Head of caudate nucleus (tissue), 42 donors: ENCODE measurements around the gene HYAL3.
"Not testable (repeated sequence)": the region's sequence is repeated elsewhere in the genome, so short reads cannot be mapped to it uniquely, and the experiment has no call there.

Experiments
- DNase-seq, 42 donors: peaks; one replicate each; pipeline versions ENCODE4 v3.0.0 to v3.0.0-alpha.2; 2020 to 2021; ENCODE audit warnings: mixed read lengths in 7 of 42
- intact Hi-C: fragments of 100-400 bp; cut with DNase I; formaldehyde crosslinking; loops from one replicate; pipeline ENCODE4 v1.15.0; 2022

HYAL3 gene

DNA sequence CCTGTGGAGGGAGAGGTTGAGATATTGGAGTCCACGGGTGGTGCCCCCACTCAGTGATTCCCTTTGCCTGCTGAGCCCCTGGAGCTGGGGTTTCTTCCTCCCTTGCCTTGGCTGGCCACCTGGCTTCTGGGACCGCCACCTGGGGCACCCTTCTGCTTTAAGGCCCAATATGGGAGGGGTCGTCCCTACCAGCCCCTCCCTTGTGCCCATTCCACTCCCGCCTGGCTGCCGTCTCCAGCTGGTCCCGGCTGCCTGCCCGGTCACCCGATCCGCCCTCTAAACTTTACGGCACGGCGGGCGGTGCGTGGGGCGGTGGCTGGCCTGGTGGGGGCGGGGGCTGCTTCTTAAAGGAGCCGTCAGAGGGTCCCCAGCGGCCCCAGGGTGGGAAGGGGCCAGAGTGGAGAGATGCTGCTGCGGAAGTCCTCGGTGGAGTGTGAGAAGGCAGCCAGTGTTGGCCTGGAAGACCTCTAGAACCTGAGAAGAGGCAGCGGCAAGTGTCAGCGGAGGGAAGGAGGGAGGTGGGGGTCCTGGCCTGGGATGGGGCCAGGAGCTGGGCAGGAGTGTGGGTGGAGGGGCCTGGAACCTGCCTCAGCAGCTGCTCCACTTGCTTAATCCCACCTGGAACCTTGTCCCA is 31.8 kb downstream of the HYAL3 start:
- peak in 41 of 42 donors; percentile 64 to 91 (median 81) for DNase-seq
- intact Hi-C loops = no loop called here

- intact Hi-C loops = no loop called here
- peak in 1 of 42 donors; percentile 15 for DNase-seq
Observed at GRCh38 chr3:50266836-50267235, 32.4 kb downstream of the HYAL3 start.

- intact Hi-C loops = no loop called here
- DNase-seq = peak in 1 of 42 donors; percentile 14
Observed at GRCh38 chr3:50266017-50266416, 33.2 kb downstream of the HYAL3 start.

- peak in 1 of 42 donors; percentile 16 for DNase-seq
- intact Hi-C loops = no loop called here
Observed at GRCh38 chr3:50265571-50265970, 33.6 kb downstream of the HYAL3 start.

DNA sequence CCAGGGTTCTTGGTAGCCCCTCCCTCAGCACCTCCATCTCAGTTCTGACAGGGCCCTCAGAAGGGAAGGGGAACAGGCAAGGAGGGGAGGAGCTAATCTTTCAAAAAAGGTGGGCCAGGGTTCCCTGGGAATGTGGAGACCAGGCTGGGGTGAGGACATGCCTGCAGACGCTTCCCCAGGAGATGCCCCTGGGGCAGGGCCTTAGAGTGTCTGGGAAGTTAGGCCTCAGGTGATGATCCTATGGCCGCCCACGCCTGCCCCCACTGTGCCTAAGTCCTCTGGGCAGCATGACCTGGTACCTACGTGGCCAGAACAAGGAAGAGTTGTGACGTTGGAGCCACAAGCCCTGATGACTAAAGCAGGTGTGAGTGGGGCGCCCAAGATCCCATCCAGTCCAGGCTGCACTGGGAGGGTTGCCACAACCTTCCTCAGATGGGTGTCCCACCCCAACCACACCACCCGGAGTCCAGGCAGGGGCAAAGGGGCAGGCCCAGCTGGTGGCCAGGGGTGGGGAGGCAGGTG is 34.2 kb downstream of the HYAL3 start:
- DNase-seq = peak in 1 of 42 donors; percentile 23
- intact Hi-C loops = no loop called here

DNA sequence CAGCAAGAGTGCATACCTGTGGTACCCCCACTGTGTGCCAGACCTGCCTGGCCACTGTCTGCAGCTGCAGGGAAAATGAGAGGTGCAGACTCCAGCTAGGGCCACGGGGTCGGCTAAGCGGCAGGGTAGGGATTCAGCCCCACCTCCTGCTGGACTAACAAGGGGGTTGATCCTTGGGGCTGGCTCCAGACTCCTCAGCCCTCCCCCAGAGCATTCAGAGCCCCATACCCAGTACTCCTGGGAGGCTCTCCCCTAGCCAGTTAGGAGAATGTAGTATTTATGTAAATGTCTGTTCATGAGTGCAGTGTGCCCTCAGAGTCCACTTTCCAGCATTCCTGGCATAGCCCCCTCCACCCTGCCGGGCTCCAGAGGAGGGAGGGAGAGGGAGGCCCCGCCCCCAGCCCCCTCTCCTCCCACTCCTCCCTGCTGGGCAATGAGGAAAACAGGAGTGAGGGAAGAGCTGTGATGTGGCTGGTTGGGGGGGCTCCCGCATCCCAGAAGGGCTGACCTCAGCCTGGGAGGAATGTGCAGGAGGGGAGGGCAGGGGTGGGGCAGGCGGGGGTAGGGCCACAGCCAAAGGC is 34.7 kb downstream of the HYAL3 start:
- DNase-seq = peak; percentile 67 to 94 (median 84)

GRCh38 chr3:50263478-50264382 is 35.5 kb downstream of the HYAL3 start:
- intact Hi-C loops = no loop called here
- peak in 1 of 42 donors; percentile 14 for DNase-seq

More for the DNA sequence above, 34.7 kb downstream of the HYAL3 start:
- intact Hi-C loops = no loop called here

DNA sequence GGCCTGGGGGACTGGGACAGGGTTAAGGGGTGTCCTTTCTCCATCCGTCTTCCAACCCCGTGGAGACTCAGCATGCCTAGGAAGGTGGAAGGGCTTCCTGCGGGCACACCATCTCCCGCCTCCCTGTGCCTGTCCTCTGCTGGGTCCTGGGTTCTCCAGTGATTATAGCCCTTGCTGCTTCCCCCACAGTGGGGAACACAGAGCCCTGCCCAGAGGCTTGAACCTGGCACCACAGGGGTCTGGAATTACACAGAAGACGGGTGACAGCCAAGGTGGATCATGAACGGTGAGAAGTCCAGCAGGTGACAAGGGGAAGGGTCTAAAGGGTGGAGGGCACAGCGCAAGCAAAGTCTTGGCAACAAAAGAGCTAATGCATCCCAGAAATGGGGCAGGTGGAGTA is 36.4 kb downstream of the HYAL3 start:
- intact Hi-C loops = no loop called here
- peak in 1 of 42 donors; percentile 14 for DNase-seq

- DNase-seq, intact Hi-C loops: not testable (repeated sequence)
Observed at GRCh38 chr3:50262200-50262599, 37.0 kb downstream of the HYAL3 start.

GRCh38 chr3:50261505-50261904 is 37.7 kb downstream of the HYAL3 start:
- intact Hi-C loops = no loop called here
- DNase-seq = peak in 2 of 42 donors; percentile 16 to 30

DNA sequence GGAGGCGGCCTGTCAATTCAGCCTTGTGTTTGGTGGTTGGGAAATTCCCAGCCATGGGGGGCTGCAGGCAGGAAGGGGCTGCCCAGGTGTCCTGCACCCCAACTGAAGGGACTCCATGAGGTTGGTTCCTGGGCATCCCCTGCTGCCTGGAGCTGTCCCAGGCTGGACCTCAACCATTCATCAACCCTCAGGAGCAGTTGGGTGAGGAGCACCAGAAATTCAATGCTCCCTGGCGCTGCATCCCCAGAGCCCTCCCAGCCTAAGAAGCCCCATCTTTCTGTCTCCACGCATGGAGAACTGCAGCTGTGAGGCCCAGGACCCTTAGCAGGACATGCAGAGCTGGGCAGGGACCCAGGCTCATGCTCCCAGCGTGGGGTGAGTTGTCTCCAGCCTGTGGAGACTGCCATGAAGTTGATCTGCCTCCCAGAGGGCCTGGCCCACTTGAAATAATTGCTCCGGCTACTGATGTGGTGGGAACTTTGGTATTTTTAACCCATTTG is 38.2 kb downstream of the HYAL3 start:
- DNase-seq = peak in 2 of 42 donors; percentile 43 to 49
- intact Hi-C loops = no loop called here

- intact Hi-C loops = no loop called here
- peak; percentile 84 to 98 (median 94) for DNase-seq
Observed at GRCh38 chr3:50260027-50260941, 38.9 kb downstream of the HYAL3 start.

GRCh38 chr3:50259432-50260026 is 39.7 kb downstream of the HYAL3 start:
- DNase-seq = no peak
- intact Hi-C loops = no loop called here

DNA sequence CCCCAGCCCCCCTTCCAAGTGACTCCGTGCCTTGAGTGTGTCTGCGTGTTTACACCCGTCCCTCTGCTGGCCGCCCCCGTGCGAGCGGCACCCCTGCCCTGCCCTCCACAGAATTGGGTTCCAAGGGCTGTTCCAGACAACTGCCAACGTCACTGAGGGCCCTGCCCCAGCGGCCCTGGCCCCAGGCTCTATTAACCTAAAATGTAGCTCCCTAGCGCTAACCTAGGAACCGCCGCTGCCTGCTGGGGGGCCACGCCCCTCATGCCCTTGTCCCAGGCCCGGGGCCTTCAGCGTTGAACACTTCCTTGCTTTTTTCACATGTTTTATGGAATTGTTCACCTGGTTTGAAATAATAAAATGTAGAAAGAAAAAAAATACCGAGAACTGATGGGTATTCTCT is 40.2 kb downstream of the HYAL3 start:
- peak in 3 of 42 donors; percentile 18 to 49 (median 35) for DNase-seq
- intact Hi-C loops = no loop called here

DNA sequence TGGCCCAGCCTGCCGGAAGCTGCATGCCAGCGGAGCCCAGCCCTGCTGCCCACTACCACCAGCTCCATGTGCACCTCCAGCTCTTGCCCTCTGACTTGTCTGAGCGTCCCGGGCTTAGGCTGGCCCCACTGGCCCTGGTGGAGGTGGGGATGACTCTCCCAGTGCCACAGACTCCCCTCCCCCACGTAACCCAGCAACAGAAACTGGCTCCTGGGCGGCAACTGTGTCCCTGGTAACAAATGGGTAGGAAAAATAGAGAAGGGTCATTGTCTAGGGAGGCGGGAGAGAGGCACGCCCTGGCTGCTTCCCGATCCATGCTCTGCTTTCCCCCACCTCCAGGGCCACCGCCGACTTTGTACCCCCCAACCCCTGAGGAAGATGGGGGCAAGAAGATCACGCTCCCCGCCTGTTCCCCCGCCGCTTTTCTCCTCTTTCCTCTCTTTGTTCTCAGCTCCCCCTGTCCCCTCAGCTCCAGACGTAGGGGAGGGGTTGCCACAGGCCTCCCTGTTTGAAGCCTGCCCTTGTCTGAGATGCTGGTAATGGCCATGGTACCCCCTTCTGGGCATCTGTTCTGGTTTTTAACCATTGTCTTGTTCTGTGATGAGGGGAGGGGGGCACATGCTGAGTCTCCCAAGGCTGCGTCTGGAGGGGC is 41.0 kb downstream of the HYAL3 start:
- intact Hi-C loops = no loop called here
- peak in 3 of 42 donors; percentile 21 to 48 (median 38) for DNase-seq

GRCh38 chr3:50256978-50257890 is 42.0 kb downstream of the HYAL3 start:
- intact Hi-C loops = no loop called here
- peak in 8 of 42 donors; percentile 45 to 84 (median 64) for DNase-seq
